HG02943 (cell line): ENCODE data around the gene DCLRE1B.

ENCODE experiments used
- ATAC-seq: cut with Tn5 transposase; IDR thresholded peaks from one replicate; pipeline ENCODE4 v1.9.1; 2021; ENCODE audit warnings: mild to moderate bottlenecking, low read depth, moderate library complexity; ENCODE audit not compliant: unreplicated experiment

The DCLRE1B gene

GRCh38 chr1:113886417-113887401 is 18.4 kb upstream of the DCLRE1B start:
- no peak for ATAC-seq

GRCh38 chr1:113887402-113888175 is 17.5 kb upstream of the DCLRE1B start, which contains the start of gene BCL2L15:
BCL2L15 (minus strand) TSS chr1:113887581; CDS start chr1:113887375, 206 bp downstream.
- ATAC-seq = no peak

GRCh38 chr1:113890816-113891215 is 14.3 kb upstream of the DCLRE1B start:
- no peak for ATAC-seq

- no peak for ATAC-seq
These were observed 13.4 kb upstream of the DCLRE1B start for GRCh38 chr1:113891631-113892220.

GRCh38 chr1:113893267-113893666 is 11.9 kb upstream of the DCLRE1B start:
- ATAC-seq = no peak

GRCh38 chr1:113895098-113895497 is 10.0 kb upstream of the DCLRE1B start:
- ATAC-seq = no peak

GRCh38 chr1:113895961-113896360 is 9.2 kb upstream of the DCLRE1B start:
- ATAC-seq = no peak

- no peak for ATAC-seq
These were observed 6.8 kb upstream of the DCLRE1B start for GRCh38 chr1:113898241-113898814.

GRCh38 chr1:113899111-113899510 is 6.0 kb upstream of the DCLRE1B start:
- no peak for ATAC-seq

- no peak for ATAC-seq
These were observed 3.9 kb upstream of the DCLRE1B start for GRCh38 chr1:113901191-113901590.

GRCh38 chr1:113903501-113904292 is 1.4 kb upstream of the DCLRE1B start:
- no peak for ATAC-seq

- ATAC-seq = peak; percentile 21
These were observed 843 bp upstream of the DCLRE1B start for GRCh38 chr1:113904293-113904673.

GRCh38 chr1:113905435-113905861 is 322 bp downstream of the DCLRE1B start:
- peak; percentile 9 for ATAC-seq

- no peak for ATAC-seq
These were observed 7.6 kb downstream of the DCLRE1B start for GRCh38 chr1:113912594-113913311.

GRCh38 chr1:113913312-113913668 is 8.2 kb downstream of the DCLRE1B start:
- no peak for ATAC-seq

- ATAC-seq = no peak
These were observed 8.9 kb downstream of the DCLRE1B start for GRCh38 chr1:113913887-113914664.

GRCh38 chr1:113916974-113917373 is 11.8 kb downstream of the DCLRE1B start:
- no peak for ATAC-seq

GRCh38 chr1:113917400-113918082 is 12.4 kb downstream of the DCLRE1B start:
- ATAC-seq = no peak
